Measurements from ENCODE around the gene DPYD.

The DPYD gene

GRCh38 chr1:97781762-97782337 is 139.0 kb downstream of the DPYD start:
- no peak for FAIRE-seq

GRCh38 chr1:97780884-97781283 is 139.9 kb downstream of the DPYD start:
- no peak for FAIRE-seq

- FAIRE-seq: no peak
Measured at GRCh38 chr1:97778718-97779117, 142.1 kb downstream of the DPYD start.

GRCh38 chr1:97770376-97770775 is 150.5 kb downstream of the DPYD start:
- no peak for FAIRE-seq

- FAIRE-seq: no peak
Measured at GRCh38 chr1:97767381-97767780, 153.5 kb downstream of the DPYD start.

GRCh38 chr1:97764991-97765390 is 155.8 kb downstream of the DPYD start:
- FAIRE-seq: no peak

- no peak for FAIRE-seq
Measured at GRCh38 chr1:97761637-97762036, 159.2 kb downstream of the DPYD start.

- FAIRE-seq: no peak
Measured at GRCh38 chr1:97759078-97759477, 161.8 kb downstream of the DPYD start.

- no peak for FAIRE-seq
Measured at GRCh38 chr1:97758541-97759057, 162.2 kb downstream of the DPYD start.

- no peak for FAIRE-seq
Measured at GRCh38 chr1:97745912-97746311, 174.9 kb downstream of the DPYD start.

- no peak for FAIRE-seq
Measured at GRCh38 chr1:97744977-97745376, 175.9 kb downstream of the DPYD start.

- FAIRE-seq: no peak
Measured at GRCh38 chr1:97743129-97743528, 177.7 kb downstream of the DPYD start.

GRCh38 chr1:97740891-97741290 is 179.9 kb downstream of the DPYD start:
- FAIRE-seq: no peak

GRCh38 chr1:97739596-97740103 is 181.2 kb downstream of the DPYD start:
- FAIRE-seq: no peak

- no peak for FAIRE-seq
Measured at GRCh38 chr1:97738270-97738669, 182.6 kb downstream of the DPYD start.

GRCh38 chr1:97730271-97730670 is 190.6 kb downstream of the DPYD start:
- FAIRE-seq: no peak

- FAIRE-seq: no peak
Measured at GRCh38 chr1:97728436-97728835, 192.4 kb downstream of the DPYD start.

- no peak for FAIRE-seq
Measured at GRCh38 chr1:97727029-97727428, 193.8 kb downstream of the DPYD start.

GRCh38 chr1:97726386-97726785 is 194.4 kb downstream of the DPYD start:
- FAIRE-seq: no peak

- FAIRE-seq: no peak
Measured at GRCh38 chr1:97721221-97721620, 199.6 kb downstream of the DPYD start.

GRCh38 chr1:97712980-97713379 is 207.9 kb downstream of the DPYD start:
- FAIRE-seq: no peak

- FAIRE-seq: no peak
Measured at GRCh38 chr1:97711858-97712257, 209.0 kb downstream of the DPYD start.

- no peak for FAIRE-seq
Measured at GRCh38 chr1:97693601-97694000, 227.2 kb downstream of the DPYD start.

GRCh38 chr1:97691325-97691724 is 229.5 kb downstream of the DPYD start:
- FAIRE-seq: no peak

GRCh38 chr1:97685360-97685759 is 235.5 kb downstream of the DPYD start:
- no peak for FAIRE-seq
